Fibroblast of pulmonary artery (primary cell): Measurements from ENCODE around the gene TTLL8.
A peak's percentile ranks its signal among the peaks of the same experiment; 100 is the strongest.

Experiments
- DNase-seq: peaks from one replicate; pipeline ENCODE4 v3.0.0-alpha.2; 2010; ENCODE audit warnings: low read depth
- H3K4me3 ChIP-seq: replicated peaks from 2 replicates; pipeline ENCODE4 v1.5.1; 2011; ENCODE audit warnings: low read depth, mild to moderate bottlenecking, control low read depth, low read length, moderate library complexity
- TF ChIP-seq, protein P1 (sequence below): IDR thresholded peaks from 2 replicates; pipeline ENCODE4 v1.5.1; 2011; ENCODE audit warnings: mild to moderate bottlenecking, control low read depth, low read length, inconsistent platforms; ENCODE audit errors: missing control alignments

The TTLL8 gene

DNA sequence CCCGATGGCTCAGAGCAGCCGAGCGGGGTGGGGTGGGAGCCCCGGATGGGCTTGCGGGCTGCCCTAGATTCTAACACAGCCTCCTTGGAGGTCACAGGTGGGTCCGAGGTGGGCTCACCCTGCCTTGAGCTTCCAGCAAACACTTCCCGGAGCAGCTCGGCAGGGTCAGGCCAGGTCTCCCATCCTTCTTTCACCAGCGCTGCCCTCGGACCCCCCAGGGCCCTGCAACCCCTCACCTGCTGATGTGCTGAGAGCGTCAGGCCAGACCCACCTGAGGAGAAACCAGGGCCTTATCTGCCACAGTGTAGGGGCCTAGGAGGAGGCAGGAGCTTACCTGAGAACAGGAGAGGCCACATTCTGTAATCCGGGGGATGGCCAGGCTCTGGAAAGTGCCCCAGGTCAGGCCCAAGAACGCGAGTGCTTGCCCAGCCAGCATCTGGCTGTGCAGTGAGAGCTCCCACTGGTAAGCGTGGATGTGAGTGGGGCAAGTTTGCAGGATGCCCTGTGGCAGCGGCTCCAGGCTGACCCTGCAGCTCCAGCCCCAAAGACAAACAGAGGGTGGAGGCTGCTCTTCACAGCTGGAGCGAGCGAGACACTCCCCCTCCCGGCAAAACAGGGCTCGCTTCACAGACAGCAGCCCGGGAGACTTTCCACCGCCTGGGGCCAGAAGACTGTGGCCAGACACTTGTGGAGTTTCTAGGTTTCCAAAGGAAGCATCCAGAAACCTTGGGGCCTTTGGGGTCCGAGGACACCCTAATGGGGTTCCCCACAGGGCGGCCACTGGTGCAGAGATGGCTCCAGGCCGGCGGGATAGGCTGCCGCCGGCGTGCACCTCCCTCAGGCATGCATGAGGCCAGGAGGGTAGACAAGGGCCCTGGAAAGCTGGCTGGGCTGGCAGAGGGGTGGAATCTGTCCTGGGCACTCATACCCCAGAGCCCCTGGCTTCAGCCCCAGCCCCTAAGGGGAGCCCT, 45.6 kb downstream of the TTLL8 start, which contains the start of gene IL17REL:
IL17REL (minus strand) TSS at position 555 of the 971 bp plus-strand sequence; CDS start at position 436, 119 bp downstream.
- TF ChIP-seq, protein P1, sequence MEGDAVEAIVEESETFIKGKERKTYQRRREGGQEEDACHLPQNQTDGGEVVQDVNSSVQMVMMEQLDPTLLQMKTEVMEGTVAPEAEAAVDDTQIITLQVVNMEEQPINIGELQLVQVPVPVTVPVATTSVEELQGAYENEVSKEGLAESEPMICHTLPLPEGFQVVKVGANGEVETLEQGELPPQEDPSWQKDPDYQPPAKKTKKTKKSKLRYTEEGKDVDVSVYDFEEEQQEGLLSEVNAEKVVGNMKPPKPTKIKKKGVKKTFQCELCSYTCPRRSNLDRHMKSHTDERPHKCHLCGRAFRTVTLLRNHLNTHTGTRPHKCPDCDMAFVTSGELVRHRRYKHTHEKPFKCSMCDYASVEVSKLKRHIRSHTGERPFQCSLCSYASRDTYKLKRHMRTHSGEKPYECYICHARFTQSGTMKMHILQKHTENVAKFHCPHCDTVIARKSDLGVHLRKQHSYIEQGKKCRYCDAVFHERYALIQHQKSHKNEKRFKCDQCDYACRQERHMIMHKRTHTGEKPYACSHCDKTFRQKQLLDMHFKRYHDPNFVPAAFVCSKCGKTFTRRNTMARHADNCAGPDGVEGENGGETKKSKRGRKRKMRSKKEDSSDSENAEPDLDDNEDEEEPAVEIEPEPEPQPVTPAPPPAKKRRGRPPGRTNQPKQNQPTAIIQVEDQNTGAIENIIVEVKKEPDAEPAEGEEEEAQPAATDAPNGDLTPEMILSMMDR, result peak; percentile 25
- peak; percentile 25 for DNase-seq
- H3K4me3 ChIP-seq, result no peak within 1 kb of the TSS

- TF ChIP-seq, protein P1, result no peak
- no peak overlapping the region for H3K4me3 ChIP-seq
- DNase-seq, result no peak
These were observed 46.5 kb downstream of the TTLL8 start for GRCh38 chr22:50011447-50012210.

DNA sequence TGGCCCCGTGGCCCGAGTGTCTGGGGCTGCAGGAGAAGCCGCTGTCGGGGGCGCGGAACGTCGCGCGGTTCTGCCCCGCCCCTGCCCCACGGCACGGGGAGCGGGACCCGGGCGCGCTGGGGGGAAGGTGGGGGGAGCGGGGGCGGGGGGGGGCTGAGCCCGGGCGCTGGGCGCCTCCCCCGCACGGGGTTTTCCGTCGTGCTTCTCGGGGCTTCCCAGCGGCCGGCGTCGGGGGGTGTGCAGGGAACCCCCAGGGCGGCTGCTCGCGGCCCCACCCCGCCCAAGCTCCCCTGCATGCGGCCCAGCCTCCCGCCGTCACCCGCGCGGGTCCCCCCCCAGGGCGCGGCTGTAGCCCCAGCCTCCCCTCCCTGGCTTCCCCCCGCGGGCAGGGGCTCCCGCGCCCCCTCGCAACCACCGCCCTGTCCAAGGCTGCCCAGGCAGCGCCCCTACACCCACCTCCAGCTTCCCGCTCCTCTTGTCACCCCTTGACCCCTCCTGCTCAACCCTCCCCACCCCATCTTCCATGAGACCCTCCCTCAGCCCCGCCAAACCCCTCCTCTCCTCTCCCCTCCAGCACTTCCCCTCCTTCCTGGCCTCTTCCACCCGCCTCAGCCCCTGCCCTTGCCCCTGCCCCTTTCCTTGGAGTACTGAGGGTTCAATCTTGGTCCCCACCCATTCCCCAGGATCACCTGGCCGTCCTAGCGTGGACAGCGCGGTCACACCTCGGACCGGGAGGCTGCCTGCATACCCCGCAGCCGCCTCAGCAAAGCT, 47.2 kb downstream of the TTLL8 start:
- TF ChIP-seq, protein P1, result no peak
- no peak overlapping the region for H3K4me3 ChIP-seq
- DNase-seq, result no peak

GRCh38 chr22:50009765-50010675, 48.1 kb downstream of the TTLL8 start:
- TF ChIP-seq, protein P1, result no peak
- no peak overlapping the region for H3K4me3 ChIP-seq
- no peak for DNase-seq

DNA sequence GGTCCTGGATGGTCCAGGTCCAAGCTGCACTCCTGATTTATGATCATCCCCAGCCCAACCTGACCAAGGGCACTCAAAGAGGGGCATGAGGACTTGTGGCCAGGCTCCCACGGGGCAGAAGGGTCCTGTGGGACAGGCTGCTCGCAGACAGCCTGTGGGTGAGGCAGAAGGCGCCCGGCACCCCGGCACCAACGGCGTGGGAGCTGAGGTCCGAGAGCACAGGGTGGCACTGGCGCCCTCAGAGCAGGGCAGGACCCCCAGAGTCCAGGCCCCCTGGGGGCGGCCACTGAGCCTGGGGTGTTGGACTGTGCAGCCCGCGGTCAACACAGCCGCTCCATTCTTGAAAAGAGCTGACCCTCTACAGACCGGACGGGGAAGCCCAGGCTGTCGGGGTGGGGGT, 48.8 kb downstream of the TTLL8 start:
- DNase-seq, result no peak
- H3K4me3 ChIP-seq, result no peak overlapping the region
- TF ChIP-seq, protein P1, result no peak
